HepG2 (cell line): ENCODE data around the gene VRK3. TPM values are rescaled to one million over a fixed set of nuclear protein-coding genes. Genes with fewer than 3 reads are reported as not detected.

Source experiments
- ATAC-seq: fragments of 200-7000 bp; cut with Tn5 transposase; 3 replicates; pipeline ENCODE4 v1.9.1; 2020; ENCODE audit warnings: mild to moderate bottlenecking, moderate library complexity
- BruUV-seq: library from RNA; stranded (reverse); fragments of 400-500 nt; replicated peaks from 2 replicates; lab custom pipeline; 2021; lab: Mats Ljungman, UMichigan
- CTCF ChIA-PET: fragments of 300-600 bp; formaldehyde crosslinking; extraction: SDS; loops from one replicate; lab custom pipeline; 2021; ENCODE audit warnings: low total read pairs, inconsistent platforms, low intra/inter-chr PET ratio; lab: Yijun Ruan, JAX
- POLR2A ChIA-PET: fragments of 350-600 bp; sonication (Branson Sonifier 250); formaldehyde crosslinking; loops from one replicate; lab custom pipeline; 2020; ENCODE audit warnings: antibody characterized with exemption, inconsistent platforms; lab: Yijun Ruan, JAX
- DNase-seq: peaks from one replicate; pipeline ENCODE4 v3.0.0-alpha.2; 2015; ENCODE audit warnings: low spot score
- FAIRE-seq: peaks from 3 replicates; lab custom pipeline; 2011; peaks lifted over from hg19 to GRCh38; lab: Jason Lieb, UNC
- H2AFZ ChIP-seq: one replicate; pipeline ENCODE4 v1.6.1; 2011; ENCODE audit warnings: low read length, inconsistent platforms
- H3K27ac ChIP-seq: fragments of 300-600 bp; 3 replicates; pipeline ENCODE4 v1.8.0; 2011; ENCODE audit warnings: mixed run types, mild to moderate bottlenecking, mixed read lengths, low read length, inconsistent platforms; ENCODE audit not compliant: insufficient read depth; ENCODE audit errors: extremely low read length
- H3K27me3 ChIP-seq, 2 experiments: fragments of 200-600 bp in 1 of 2; 2 replicates in 1 of 2; 3 replicates in 1 of 2; pipeline versions ENCODE4 v1.6.0 to v1.8.0; 2011; ENCODE audit warnings: low read length in 2 of 2, mild to moderate bottlenecking in 2 of 2, moderate library complexity in 2 of 2, inconsistent platforms in 1 of 2; ENCODE audit not compliant: insufficient read depth in 2 of 2, control insufficient read depth in 1 of 2
- H3K36me3 ChIP-seq, 2 experiments: fragments of 200-600 bp in 1 of 2; replicated peaks in 1 of 2; 2 replicates in 1 of 2; 3 replicates in 1 of 2; pipeline versions ENCODE4 v1.5.1 to v1.8.0; 2011; ENCODE audit warnings: low read length in 2 of 2, inconsistent platforms in 1 of 2; ENCODE audit not compliant: insufficient read depth in 2 of 2, control insufficient read depth in 1 of 2
- H3K4me1 ChIP-seq: 2 replicates; pipeline ENCODE4 v1.5.1; 2012; ENCODE audit warnings: low read length, inconsistent platforms; ENCODE audit not compliant: insufficient read depth
- H3K4me2 ChIP-seq: 2 replicates; pipeline ENCODE4 v1.6.0; 2011; ENCODE audit warnings: low read depth, low read length, inconsistent platforms
- H3K4me3 ChIP-seq, 3 experiments: fragments of 200-600 bp in 1 of 3; sonication (generic), shearing (Covaris generic) in 1 of 3; replicated peaks in 1 of 3; 2 replicates each; pipeline ENCODE4 v1.5.1; 2011 to 2016; ENCODE audit warnings: low read length in 3 of 3, inconsistent platforms in 2 of 3, low read depth in 2 of 3, mild to moderate bottlenecking in 2 of 3, control low read depth in 1 of 3, mixed read lengths in 1 of 3; ENCODE audit not compliant: insufficient read depth in 1 of 3
- H3K79me2 ChIP-seq: one replicate; pipeline ENCODE4 v1.6.1; 2011; ENCODE audit warnings: low read length, inconsistent platforms; ENCODE audit not compliant: insufficient read depth
- H3K9ac ChIP-seq: 2 replicates; pipeline ENCODE4 v1.6.0; 2011; ENCODE audit warnings: mild to moderate bottlenecking, low read depth, low read length, inconsistent platforms; ENCODE audit not compliant: insufficient read depth
- H3K9me3 ChIP-seq: 2 replicates; pipeline ENCODE4 v1.5.1; 2012; ENCODE audit warnings: mild to moderate bottlenecking, low read length
- H4K20me1 ChIP-seq: 2 replicates; pipeline ENCODE4 v1.6.0; 2011; ENCODE audit warnings: inconsistent platforms, mild to moderate bottlenecking, low read length, moderate library complexity; ENCODE audit not compliant: insufficient read depth
- FOSL1 ChIP-seq: sonication (generic); formaldehyde crosslinking; IDR thresholded peaks from 2 replicates; pipeline ENCODE4 v1.9.0; 2021; ENCODE audit warnings: missing genetic modification reagents, borderline replicate concordance
- GABPA ChIP-seq, 2 experiments: IDR thresholded peaks; 2 replicates each; pipeline ENCODE4 v1.6.1; 2011 to 2016; ENCODE audit warnings: low read depth in 2 of 2, low read length in 1 of 2, missing biosample characterization in 1 of 2, missing genetic modification characterization in 1 of 2
- NAIF1 ChIP-seq: sonication (generic); formaldehyde crosslinking; IDR thresholded peaks from 2 replicates; pipeline ENCODE4 v1.5.0; 2020; ENCODE audit warnings: mild to moderate bottlenecking, missing genetic modification reagents, borderline replicate concordance
- NFAT5 ChIP-seq: sonication (generic); formaldehyde crosslinking; IDR thresholded peaks from 2 replicates; pipeline ENCODE4 v1.4.0; 2020; ENCODE audit warnings: missing genetic modification reagents
- NR2F6 ChIP-seq, 2 experiments: IDR thresholded peaks; 2 replicates each; pipeline ENCODE4 v1.6.1; 2016; ENCODE audit warnings: antibody characterized with exemption in 1 of 2, mild to moderate bottlenecking in 1 of 2
- RORA ChIP-seq: sonication (generic); formaldehyde crosslinking; IDR thresholded peaks from 2 replicates; pipeline ENCODE4 v1.5.0; 2020; ENCODE audit warnings: mild to moderate bottlenecking, missing genetic modification reagents, moderate library complexity
- ZNF143 ChIP-seq: sonication (generic); formaldehyde crosslinking; IDR thresholded peaks from 2 replicates; pipeline ENCODE4 v1.4.0; 2020; ENCODE audit warnings: missing genetic modification reagents
- ZNF205 ChIP-seq: IDR thresholded peaks from 2 replicates; pipeline ENCODE4 v1.6.1; 2018; ENCODE audit warnings: missing biosample characterization, missing genetic modification reagents
- ZNF503 ChIP-seq: sonication (generic); formaldehyde crosslinking; IDR thresholded peaks from 2 replicates; pipeline ENCODE4 v1.4.0; 2020; ENCODE audit warnings: missing genetic modification reagents
- ZNF549 ChIP-seq: sonication (generic); formaldehyde crosslinking; IDR thresholded peaks from 2 replicates; pipeline ENCODE4 v1.5.0; 2020; ENCODE audit warnings: missing genetic modification reagents
- ZNF567 ChIP-seq: sonication (generic); formaldehyde crosslinking; IDR thresholded peaks from 2 replicates; pipeline ENCODE4 v1.8.1; 2023; ENCODE audit warnings: mild to moderate bottlenecking, missing genetic modification reagents, borderline replicate concordance
- ZUFSP ChIP-seq: sonication (generic); formaldehyde crosslinking; IDR thresholded peaks from 2 replicates; pipeline ENCODE4 v1.9.0; 2021; ENCODE audit warnings: missing genetic modification reagents, mild to moderate bottlenecking, borderline replicate concordance
- WGBS: methylation state at CpG from one replicate; pipeline ENCODE4 v1.1.6; 2017; ENCODE audit warnings: low lambda C conversion rate; 5-methylcytosine and 5-hydroxymethylcytosine counted together
- in situ Hi-C: cut with HindIII; loops from 2 replicates; pipeline ENCODE4 v1.10.0; 2017; ENCODE audit warnings: low pct_unique_long_range_greater_than_20kb; ENCODE audit not compliant: extremely low pct_ligation_motif_present
- intact Hi-C: fragments of 100-400 bp; cut with micrococcal nuclease; formaldehyde crosslinking; loops from one replicate; pipeline ENCODE4 v1.10.0; 2022; ENCODE audit not compliant: unreplicated experiment
- polyA plus RNA-seq, 8 experiments: library from polyadenylated mRNA; depleted of rRNA in 3 of 8; stranded (reverse) in 7 of 8; unstranded in 1 of 8; fragments of >200 nt; fragmentation: Illumina TruSeq in 4 of 8; extraction: Trizol in 4 of 8; gene quantifications; 2 replicates each; pipeline versions ENCODE4 v1.2.1 to v1.2.3, GENCODE V29; 2011 to 2016; ENCODE audit warnings: low read depth in 4 of 8, missing spikeins in 1 of 8, mixed read lengths in 1 of 8; ENCODE audit not compliant: insufficient read depth in 1 of 8
- total RNA-seq, 5 experiments: library from RNA; depleted of rRNA; stranded (reverse); fragments of >200 nt; fragmentation: Illumina TruSeq; extraction: Trizol; gene quantifications; 2 replicates each; pipeline ENCODE4 v1.2.3, GENCODE V29; 2016; ENCODE audit warnings: low read depth in 1 of 5

The VRK3 gene
- total and polyA plus RNA-seq, 2 of the 13 experiments (the other 11 are each of a cell fraction or from before 2014, with no cell fraction given) = 23.8 to 28.3 TPM

GRCh38 chr19:50036908-50037307 is 11.7 kb upstream of the VRK3 start:
- H3K9ac ChIP-seq = no peak overlapping the region
- peaks cover 47 to 86% of the 10 kb centered on the region in 2 experiments for H3K36me3 ChIP-seq
- 92% methylated on average over 2 of the region's 3 CpGs for WGBS
- no peak overlapping the region for H3K4me3 ChIP-seq
- H3K9me3 ChIP-seq = no peaks in the 10 kb centered on the region
- no peak overlapping the region for H3K4me2 ChIP-seq
- FAIRE-seq (no peak), ATAC-seq (no peak), DNase-seq (no peak)
- no peaks in the 10 kb centered on the region for H3K27me3 ChIP-seq
- no peak overlapping the region for H2AFZ ChIP-seq
- no TSS peak for BruUV-seq
- in situ Hi-C loops = no loop called here
- POLR2A ChIA-PET = no interaction called here
- H3K79me2 ChIP-seq = peaks cover 4% of the 10 kb centered on the region
- peaks cover 22% of the 10 kb centered on the region for H3K4me1 ChIP-seq
- intact Hi-C loops = no loop called here
- CTCF ChIA-PET = no interaction called here
- 0 out of 2 replicates have a peak, but pooled peaks cover 3% of the 10 kb centered on the region for H4K20me1 ChIP-seq
- H3K27ac ChIP-seq = no peak overlapping the region
- TF ChIP-seq ZNF567 (CRISPR knock-in tag) = no peak
- TF ChIP-seq ZUFSP (CRISPR knock-in tag) = no peak
- no peak for TF ChIP-seq NR2F6 (IDR thresholded peaks at IDR 0.05)
- TF ChIP-seq NR2F6 (CRISPR knock-in tag; IDR thresholded peaks at IDR 0.05) = no peak
- no peak for TF ChIP-seq ZNF503 (CRISPR knock-in tag)
- TF ChIP-seq FOSL1 (CRISPR knock-in tag) = no peak
- no peak for TF ChIP-seq GABPA (IDR thresholded peaks at IDR 0.05; ENCODE audit: low read depth, low read length)
- TF ChIP-seq GABPA (CRISPR knock-in tag; IDR thresholded peaks at IDR 0.05; ENCODE audit: low read depth) = no peak
- TF ChIP-seq NAIF1 (CRISPR knock-in tag) = no peak
- no peak for TF ChIP-seq ZNF205
- TF ChIP-seq RORA (CRISPR knock-in tag) = no peak
- no peak for TF ChIP-seq NFAT5 (CRISPR knock-in tag)
- no peak for TF ChIP-seq ZNF549 (CRISPR knock-in tag)
- TF ChIP-seq ZNF143 (CRISPR knock-in tag) = no peak
